Fibroblast of the aortic adventitia (primary cell): ENCODE results near the gene TNFSF11. TPM values are rescaled to one million over a fixed set of nuclear protein-coding genes. Genes with fewer than 3 reads are reported as not detected.

Experiments used
- DNase-seq: peaks from one replicate; pipeline ENCODE4 v3.0.0-alpha.2; 2010; ENCODE audit warnings: low read depth
- H3K4me3 ChIP-seq: 2 replicates; pipeline ENCODE4 v1.5.1; 2011; ENCODE audit warnings: low read depth, mild to moderate bottlenecking, control low read depth, low read length, moderate library complexity
- CTCF ChIP-seq: IDR thresholded peaks from 2 replicates; pipeline ENCODE4 v1.5.1; 2011; ENCODE audit warnings: mild to moderate bottlenecking, low read length, control low read depth, inconsistent platforms; ENCODE audit not compliant: insufficient read depth
- total RNA-seq: library from RNA; depleted of rRNA; stranded (reverse); fragments of >200 nt; gene quantifications from 2 replicates; pipeline ENCODE4 v1.2.3, GENCODE V29; 2012; ENCODE audit warnings: low replicate concordance

The TNFSF11 gene
- total RNA-seq, 1 donor: 5.2 TPM

- no peak overlapping the region for H3K4me3 ChIP-seq
- DNase-seq: no peak
- TF ChIP-seq CTCF: no peak
These were observed 40.7 kb upstream of the TNFSF11 start for GRCh38 chr13:42533336-42533591.

GRCh38 chr13:42534785-42535184 lies 39.2 kb upstream of the TNFSF11 start:
- no peak for TF ChIP-seq CTCF
- no peak for DNase-seq
- H3K4me3 ChIP-seq: no peak overlapping the region

DNA sequence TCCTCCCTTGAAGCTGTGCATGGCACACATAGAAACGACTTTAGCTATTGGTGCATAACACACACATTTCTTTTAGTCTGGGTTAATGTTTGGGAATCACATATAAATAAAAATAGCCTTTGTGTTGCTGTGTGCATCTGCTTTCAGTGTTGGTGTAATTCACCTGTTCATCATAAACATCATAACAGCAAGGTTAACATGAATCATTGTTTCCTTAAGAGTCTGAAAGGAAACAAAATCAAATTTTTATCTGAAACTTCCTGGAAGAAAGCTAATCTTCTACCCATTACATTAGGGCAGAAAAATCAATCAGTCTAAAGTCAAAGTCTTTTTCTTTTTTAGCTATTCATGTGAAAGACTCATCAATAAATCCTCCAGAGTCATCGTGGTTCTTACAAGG lies 35.0 kb upstream of the TNFSF11 start:
- no peak for TF ChIP-seq CTCF
- no peak for DNase-seq
- H3K4me3 ChIP-seq: no peak overlapping the region

- peak; percentile 73 for DNase-seq
- H3K4me3 ChIP-seq: no peak overlapping the region
These were observed 34.3 kb upstream of the TNFSF11 start for GRCh38 chr13:42539670-42540069.

GRCh38 chr13:42543215-42543797 lies 30.6 kb upstream of the TNFSF11 start:
- no peak for TF ChIP-seq CTCF
- H3K4me3 ChIP-seq: no peak overlapping the region
- no peak for DNase-seq

More at GRCh38 chr13:42539670-42540069, 34.3 kb upstream of the TNFSF11 start:
- no peak for TF ChIP-seq CTCF

DNA sequence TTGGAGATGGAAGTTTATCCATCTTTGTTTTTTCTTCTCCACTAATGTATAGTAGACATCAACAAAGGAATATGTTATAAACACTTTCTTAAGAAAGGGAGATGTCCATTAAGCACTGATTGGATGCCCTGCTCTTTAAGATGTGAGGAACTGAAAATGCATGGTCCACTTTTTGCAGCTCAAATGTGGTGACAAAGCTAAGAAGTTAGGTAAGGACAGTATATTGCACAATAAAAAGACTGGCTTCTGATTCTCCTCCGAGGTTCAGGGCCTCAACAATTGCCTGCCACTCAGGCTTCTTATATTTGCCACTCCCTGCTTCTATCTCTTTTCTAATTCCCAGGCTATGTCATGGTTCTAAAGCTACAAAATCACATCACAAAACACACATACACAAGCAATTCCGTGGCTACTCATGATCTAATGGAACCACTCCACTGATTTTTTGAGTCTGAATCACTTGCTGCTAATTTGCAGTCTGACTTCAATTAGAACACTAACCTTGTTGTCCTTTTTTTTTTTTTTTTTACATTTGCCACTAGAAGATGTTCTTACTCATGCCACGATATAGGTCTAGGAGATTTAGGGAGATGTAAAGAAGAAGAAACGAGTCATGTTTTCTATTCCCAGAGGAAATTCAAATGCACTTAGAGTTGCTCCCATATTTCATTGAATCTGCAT lies 29.6 kb upstream of the TNFSF11 start:
- H3K4me3 ChIP-seq: no peak overlapping the region
- DNase-seq: no peak
- no peak for TF ChIP-seq CTCF

- no peak overlapping the region for H3K4me3 ChIP-seq
- no peak for DNase-seq
- TF ChIP-seq CTCF: no peak
These were observed 28.1 kb upstream of the TNFSF11 start for GRCh38 chr13:42545842-42546241.
